Fibroblast of mammary gland (primary cell): ENCODE results near the gene DUSP3.

ENCODE experiments used
- DNase-seq: peaks from one replicate; pipeline ENCODE4 v3.0.0-alpha.2; 2010; ENCODE audit warnings: low read depth
- H3K4me3 ChIP-seq: 2 replicates; pipeline ENCODE4 v1.5.1; 2011; ENCODE audit warnings: low read depth, mild to moderate bottlenecking, low read length, moderate library complexity; ENCODE audit not compliant: control insufficient read depth
- CTCF ChIP-seq: conservative IDR thresholded peaks from 2 replicates; pipeline ENCODE4 v1.5.1; 2011; ENCODE audit warnings: low read depth, low read length, inconsistent platforms; ENCODE audit not compliant: control insufficient read depth, insufficient read depth

DUSP3 gene

GRCh38 chr17:43767053-43767712, 11.6 kb downstream of the DUSP3 start:
- TF ChIP-seq CTCF = no peak
- H3K4me3 ChIP-seq = no peak overlapping the region
- no peak for DNase-seq

GRCh38 chr17:43766413-43767052, 12.2 kb downstream of the DUSP3 start:
- peak; percentile 93 for TF ChIP-seq CTCF
- no peak overlapping the region for H3K4me3 ChIP-seq
- peak; percentile 60 for DNase-seq

GRCh38 chr17:43760254-43760852, 18.4 kb downstream of the DUSP3 start:
- H3K4me3 ChIP-seq = no peak overlapping the region
- peak; percentile 100 for TF ChIP-seq CTCF
- DNase-seq = peak; percentile 90

GRCh38 chr17:43759836-43760235, 18.9 kb downstream of the DUSP3 start:
- no peak overlapping the region for H3K4me3 ChIP-seq
- no peak for TF ChIP-seq CTCF
- DNase-seq = no peak

- no peak within 1 kb of the TSS for H3K4me3 ChIP-seq
- no peak for DNase-seq
- TF ChIP-seq CTCF = no peak
Measured at GRCh38 chr17:43758497-43759174, 20.1 kb downstream of the DUSP3 start, which contains the start of gene SOST. Gene SOST, minus strand, starts transcription at chr17:43758791. Its CDS starts 50 bp downstream, at chr17:43758741.

- H3K4me3 ChIP-seq = no peak overlapping the region
- no peak for TF ChIP-seq CTCF
- DNase-seq = no peak
Measured at GRCh38 chr17:43758086-43758485, 20.7 kb downstream of the DUSP3 start.
